HG03039 (cell line): ENCODE data around the gene ERICH6.
A peak's percentile ranks its signal among the peaks of the same experiment; 100 is the strongest.

Experiments used
- ATAC-seq: cut with Tn5 transposase; IDR thresholded peaks from one replicate; pipeline ENCODE4 v1.9.1; 2021; ENCODE audit warnings: mild to moderate bottlenecking, moderate library complexity; ENCODE audit not compliant: unreplicated experiment

The ERICH6 gene

DNA sequence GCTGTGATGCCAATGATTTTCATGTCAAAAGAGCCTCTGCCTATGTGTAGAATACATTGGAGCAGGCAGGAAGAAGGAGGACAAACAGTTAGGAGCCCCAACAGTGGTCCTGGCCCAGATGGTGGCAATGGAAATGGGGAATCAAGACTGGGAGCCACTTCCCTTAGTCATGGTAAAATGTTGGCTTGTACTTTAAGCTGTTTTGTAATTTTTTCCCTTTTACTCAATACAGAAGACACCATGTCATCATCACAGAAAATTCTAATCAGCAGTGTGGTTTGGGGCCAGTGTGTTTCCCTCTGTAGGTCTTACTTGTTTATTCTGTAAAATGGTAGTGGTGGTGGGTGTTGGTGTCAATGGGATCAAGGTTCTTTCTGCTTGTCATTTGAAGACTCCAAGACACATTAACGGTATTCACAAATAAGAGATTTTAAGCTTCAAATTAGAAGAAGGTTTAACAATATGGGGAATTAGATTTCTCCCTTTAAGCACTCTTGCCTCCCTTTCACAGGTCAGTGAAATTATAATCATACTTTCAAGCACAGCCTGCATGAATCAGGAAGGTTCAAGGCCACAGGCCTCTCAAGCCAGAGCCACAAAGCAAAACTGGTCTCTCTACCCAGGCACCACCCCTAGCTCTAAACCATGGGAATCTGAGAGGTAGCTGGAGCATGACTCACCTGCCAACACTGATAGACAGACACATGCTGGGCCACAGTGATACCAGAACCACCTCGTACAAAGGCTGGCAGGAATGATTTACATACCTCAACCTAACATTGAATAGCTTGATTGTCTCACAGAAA is 34.4 kb upstream of the ERICH6 start:
- peak; percentile 47 for ATAC-seq

DNA sequence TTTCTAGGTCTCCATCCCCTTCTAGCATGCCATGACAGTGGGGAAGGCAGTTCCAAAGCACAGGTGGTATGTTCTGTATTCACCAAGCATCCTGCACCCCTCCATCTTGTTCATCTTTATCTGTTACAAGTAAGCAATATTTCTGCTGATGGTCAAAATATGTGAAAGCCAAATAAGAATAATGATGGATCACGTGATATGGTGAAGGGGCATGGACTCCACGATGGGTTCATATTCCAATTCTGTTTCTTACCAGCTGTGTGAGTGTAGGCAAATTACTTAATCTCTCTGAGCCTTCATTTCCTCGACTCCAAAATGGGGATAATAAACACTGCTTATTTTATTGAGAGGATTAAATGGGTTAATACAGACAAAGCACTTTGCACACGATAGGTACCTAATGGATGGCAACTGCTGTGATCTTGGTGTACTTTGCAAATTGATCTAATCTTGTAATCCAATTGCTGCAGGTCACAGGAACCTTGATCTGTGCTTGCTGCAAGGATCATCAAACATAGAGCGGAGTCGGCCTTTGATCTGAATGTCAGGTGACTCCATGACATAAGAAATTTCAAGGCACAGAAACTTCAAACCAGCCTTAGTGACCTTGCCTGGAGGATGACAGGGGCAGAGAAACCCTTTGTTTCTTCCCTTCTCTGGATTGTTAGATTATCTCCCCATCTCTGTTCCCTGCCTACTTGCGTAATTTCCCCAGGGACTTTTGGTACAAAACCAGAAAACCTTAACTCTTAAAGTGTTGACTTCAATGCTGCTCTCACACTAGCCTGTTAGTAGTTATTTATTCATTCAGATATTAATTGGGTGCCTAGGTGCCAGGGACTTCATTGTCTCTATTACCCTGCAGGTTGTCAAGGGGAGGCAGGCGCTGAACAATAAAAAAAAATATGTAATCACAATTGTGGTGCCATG is 33.4 kb upstream of the ERICH6 start:
- ATAC-seq: no peak

DNA sequence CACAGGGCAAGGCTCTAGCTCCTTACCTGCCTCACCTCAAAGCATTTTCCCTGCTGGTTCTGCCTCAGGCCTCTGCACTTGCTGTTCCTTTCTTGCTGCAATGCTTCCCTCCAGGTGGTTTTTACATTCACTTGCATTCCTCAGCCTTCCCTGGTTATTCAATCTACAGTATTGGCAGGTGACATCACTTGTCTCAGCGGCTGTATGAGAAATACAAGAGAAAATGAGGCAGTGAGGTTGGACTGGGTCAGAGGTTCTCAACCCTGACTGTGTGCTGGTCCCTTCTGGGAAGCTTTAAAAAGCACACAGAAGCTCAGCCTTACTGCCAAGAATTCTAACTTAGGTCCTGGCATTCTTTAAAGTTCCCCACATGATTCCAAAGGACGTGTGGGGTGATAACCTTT is 32.6 kb upstream of the ERICH6 start:
- ATAC-seq: no peak

DNA sequence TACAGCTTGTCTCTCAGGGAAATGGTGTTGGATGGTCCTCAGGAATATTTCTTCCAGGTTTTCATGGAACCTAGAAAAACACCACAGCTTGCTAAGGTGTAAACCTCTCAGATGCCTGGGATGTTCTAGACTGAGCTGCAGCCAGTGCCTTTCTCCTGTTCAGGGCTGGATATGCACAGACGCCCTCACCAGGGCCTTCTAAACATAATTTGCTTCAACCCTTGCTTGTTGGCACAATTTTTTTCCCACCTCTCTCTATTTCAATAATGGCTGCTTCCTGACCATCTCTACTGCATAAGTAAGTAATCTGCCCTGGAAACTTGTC is 31.0 kb upstream of the ERICH6 start:
- ATAC-seq: no peak

DNA sequence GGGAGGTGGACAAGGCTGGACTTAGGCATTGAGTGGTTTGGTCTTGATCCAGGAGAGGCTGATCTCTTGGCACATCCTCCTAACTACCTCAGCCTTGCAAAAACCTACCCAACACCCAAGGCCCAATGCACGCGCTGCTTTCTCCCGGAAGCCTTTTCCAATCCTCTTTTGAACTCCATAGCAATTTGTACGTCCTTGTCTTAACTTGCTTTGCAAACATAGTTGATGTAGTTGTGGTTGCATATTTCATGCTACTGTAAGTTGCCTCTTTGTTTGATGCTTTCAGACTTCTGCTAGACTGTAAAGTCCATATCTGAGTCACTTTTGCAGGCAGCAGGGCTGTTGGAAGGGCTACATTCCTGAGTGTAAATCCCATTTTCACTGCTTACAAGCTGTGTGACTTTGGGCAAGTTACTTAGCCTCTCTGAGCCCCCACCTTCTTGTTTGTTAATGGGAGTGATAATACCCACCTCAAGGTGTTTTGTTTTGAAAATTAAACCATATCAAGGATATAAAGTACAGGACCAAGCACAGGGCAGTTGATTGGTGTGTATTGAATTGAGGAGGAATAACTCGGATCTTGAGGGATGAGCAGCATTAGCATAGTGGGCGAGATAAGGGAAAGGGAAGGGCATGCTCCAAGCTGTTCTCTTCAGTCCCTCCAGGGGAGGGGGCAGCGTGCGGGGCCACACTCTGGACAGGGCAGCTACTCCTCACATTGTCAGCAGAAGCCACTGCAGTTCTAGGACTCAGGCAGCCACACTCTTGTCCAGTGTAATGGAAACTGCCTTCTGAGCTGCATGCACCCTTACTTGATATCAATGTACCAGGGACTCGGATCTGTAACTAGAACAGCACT is 30.4 kb upstream of the ERICH6 start:
- no peak for ATAC-seq

DNA sequence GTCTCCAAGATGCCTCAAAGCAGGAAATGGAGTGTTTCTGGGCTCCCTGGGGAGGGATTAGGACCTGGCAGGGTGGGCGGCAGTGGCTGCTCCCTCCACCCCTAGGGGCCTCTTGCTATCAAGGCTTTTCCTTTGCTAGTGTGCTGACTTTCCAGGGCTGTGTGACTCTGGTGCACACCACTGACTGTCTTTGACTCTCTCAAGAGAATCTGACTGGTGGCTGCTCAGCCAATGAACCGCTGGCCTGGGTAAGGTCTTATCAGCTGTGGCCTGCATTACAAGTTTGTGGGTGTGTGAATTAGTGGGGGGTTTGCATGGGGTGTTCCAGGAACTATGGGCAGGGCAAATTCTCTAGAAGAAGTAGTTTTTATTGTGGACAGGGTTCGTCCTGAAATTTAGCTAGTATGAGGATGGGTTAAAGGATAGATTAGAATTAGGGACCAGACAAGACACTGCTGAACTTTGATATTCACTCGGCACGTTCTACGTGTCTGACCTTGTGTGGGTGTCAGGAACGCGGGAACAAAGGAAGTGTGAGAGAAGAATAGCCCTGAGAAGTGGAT is 29.7 kb upstream of the ERICH6 start:
- no peak for ATAC-seq

DNA sequence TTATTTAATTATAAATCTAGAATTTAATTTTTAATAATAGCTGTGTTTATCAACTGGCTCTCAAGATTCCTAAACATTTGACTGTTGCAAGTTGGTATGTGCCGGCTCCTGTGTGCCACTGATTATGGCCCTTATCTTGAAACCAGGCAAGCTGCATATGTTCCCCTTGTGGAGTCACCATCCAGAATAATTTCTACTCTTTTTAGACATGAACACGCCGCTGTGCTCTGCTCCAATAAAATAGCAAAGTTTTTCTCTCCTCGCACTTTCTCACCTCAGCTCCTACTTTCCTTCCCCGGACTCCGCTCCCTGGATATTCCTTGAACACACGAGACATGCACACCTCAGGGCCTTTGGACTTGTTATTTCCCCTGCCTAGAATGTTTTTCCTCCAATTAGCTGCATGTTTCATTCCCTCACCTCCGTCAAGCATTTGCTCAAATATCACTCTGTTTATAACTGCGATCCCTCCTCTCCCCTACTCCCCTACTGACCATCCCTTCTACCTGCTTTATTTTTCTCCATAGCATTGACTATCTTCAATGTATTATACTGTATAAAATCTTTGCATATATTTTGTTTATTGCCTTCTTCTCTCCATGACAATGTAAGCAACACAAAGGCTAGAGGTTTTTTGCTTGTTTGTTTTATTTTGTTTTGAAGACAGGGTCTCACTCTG is 26.1 kb upstream of the ERICH6 start:
- no peak for ATAC-seq

DNA sequence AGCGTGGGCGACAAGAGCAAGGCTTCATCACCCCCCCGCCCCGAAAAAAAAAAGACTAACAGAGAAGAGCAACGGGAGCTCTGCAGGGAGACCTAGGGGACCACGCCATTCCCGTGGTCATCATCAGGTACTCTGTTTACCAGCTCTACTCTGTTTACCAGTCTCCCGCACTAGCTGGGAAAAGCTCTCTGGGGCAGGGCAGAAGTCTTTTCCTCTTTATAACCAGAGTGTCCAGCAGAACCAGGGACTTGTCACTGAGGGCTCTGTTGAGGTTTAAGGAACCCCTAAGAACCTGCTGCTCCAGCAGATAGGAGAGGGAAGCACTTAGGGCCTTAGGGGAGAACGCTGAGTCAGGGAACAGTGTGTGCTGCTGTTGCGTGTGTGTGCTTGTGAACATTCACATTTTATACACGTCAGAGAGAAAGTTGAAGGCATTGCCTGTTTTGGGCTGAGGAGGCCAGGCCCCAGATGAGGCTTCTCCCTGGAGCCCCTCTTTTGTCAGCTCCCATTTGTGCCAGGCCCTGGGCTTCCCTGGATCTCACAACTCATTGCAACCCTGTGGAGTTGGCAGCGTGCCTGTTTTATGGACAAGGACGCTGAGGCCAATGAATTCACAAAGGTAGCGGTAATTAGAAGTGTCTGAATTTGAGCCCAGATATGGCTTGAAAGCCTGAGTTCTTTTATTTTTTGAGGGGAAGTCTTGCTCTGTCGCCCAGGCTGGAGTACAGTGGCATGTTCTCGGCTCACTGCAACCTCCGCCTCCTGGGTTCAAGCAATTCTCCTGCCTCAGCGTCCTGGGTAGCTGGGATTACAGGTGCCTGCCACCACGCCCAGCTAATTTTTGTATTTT is 24.2 kb upstream of the ERICH6 start:
- ATAC-seq: no peak

DNA sequence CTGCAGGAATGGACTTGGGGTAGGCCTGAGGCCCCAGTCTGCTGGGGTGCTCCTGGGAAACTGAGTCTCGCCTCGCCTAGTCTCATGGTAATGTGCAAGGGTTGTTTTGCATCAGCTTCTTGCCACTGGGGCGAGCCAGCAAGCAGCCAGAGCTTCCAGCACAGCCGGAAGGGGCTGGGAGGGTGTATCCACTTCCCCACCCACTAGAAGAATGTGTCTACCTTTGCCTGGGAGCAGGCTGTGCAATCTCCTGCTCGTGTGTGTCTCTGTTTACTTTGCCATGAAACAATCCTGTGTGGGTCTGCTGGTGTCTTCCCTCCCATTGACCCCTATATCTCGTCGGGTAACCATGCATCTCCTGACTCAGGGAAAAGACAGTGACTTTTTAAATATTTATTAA is 21.8 kb upstream of the ERICH6 start:
- no peak for ATAC-seq

DNA sequence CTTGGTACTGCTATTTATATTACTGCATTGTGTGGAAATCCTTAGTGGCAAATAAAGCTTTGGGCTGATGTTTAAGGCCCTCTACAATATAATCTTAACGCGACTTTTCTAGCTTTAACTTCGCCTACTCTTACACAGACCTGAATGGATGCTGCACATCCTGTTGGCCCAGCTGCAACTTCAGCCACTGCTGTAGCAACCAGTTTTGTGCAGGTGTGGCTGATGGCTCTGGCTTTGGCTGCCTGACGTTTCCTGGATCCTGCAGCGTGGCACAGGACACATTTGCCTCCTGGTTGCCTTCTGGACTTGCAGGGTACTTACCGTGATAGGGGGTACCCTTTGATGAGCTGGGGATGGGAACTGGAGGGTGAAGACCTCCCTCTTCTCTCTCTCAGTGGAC is 20.2 kb upstream of the ERICH6 start:
- ATAC-seq: no peak

DNA sequence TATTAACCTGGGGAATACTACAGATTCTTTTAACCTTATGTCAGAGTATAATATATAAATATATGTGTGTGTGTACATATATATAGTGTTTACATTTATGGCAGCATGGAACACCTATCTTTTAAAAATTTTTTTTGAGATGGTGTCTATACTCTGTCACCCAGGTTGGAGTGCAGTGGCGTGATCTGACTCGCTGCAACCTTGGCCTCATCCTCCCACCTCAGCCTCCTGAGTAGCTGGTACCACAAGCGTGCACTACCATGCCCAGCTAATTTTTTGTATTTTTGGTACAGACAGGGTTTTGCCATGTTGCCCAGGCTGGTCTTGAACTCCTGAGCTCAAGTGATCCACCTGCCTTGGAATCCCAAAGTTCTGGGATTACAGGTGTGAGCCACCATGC is 18.5 kb upstream of the ERICH6 start:
- no peak for ATAC-seq

DNA sequence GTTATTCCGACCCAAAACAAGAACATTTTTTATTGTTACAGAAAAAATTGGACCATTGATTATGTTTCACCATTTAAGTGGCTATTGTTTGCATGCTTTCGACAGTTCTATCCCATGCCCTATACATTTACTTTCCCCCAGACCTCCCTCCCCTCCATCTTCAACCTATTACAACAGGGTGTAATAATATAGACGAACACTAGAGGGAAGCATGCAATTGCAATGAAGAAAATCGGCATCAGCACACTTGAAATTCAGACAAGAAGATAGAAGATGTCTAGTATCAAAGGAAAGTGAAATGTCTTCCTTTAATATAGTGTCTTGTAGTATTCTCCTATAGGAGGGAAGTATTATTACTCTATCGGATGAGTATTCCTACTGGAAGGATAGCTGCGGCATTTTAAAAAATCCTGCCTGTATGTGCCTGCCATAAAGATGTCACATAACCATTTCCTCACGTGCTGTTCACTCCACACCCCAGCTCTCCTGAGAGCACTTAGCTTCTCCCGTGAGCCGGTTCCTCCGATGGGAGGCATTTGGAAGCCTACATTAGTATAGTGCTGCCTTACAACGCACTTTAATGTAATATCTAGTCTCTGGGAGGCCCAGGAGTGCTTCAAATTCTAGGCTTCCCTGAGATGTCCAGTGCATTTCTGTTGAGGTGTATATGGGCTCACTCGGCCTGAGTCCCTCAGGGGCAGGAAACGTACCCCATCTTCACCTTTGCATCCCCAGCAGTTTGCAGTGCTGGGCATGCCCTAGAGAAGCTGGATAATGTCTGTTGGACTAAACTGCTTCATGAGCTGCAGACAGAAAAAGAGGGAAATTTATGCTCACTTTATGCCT is 17.8 kb upstream of the ERICH6 start:
- peak; percentile 72 for ATAC-seq

DNA sequence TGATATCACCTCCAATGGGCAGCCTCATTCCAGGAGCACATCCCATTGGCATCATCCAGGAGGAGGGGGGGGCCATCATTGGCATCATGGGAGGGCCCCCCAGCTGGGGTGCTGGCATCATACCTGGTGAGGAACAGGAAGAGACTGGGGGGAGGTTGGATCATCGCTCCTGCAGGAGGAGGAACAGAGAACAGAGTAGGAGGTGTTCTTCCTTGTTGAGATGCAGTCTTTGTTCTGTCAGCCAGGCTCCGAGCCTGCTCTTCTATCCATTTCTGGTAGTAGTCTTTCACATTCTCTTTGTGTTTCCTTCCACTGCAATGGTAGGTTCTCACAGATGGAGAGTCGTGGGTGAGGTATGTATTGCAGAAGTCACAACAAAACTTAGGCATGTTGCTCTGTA is 16.7 kb upstream of the ERICH6 start:
- no peak for ATAC-seq

DNA sequence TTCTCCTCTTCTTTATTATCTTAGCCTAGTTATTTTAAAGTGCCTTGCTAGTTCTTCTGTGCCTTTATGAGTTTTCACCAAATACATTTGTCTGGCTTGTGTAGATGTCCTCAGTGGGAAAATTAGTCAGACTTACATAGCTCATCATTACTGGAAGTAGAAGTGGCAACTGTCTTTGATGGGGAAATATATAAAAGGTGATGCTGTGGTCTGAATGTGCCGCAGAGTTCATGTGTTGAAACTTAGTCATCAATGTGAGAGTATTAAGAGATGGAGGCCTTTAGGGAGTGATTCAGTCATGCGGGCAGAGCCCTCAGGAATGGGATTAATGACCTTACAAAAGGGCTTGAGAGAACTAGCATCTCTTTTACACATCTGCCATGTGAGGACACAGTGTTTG is 6.4 kb upstream of the ERICH6 start:
- ATAC-seq: no peak

DNA sequence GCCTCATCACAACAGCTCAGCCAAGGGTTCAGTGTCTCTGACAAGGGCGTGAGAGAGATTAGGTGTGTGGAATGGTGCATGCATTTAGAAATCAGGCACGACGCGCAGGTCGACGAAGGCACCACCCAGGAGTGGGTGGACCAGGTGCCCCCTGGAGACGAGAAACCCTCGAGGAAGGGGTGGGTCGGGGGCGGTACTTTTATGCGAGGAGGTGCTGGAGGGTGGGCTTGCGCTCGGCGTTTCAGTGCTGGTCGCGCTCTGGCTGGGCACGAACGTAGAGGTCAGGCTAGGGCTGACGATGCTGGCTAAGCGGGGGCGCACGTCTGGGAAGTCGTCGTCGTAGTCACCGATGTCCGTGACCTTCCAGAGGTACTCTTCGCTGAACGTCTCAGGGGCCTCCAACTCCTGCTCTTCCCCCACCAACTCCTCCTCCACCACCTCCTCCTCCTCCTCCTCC is 393 bp downstream of the ERICH6 start:
- peak; percentile 26 for ATAC-seq

DNA sequence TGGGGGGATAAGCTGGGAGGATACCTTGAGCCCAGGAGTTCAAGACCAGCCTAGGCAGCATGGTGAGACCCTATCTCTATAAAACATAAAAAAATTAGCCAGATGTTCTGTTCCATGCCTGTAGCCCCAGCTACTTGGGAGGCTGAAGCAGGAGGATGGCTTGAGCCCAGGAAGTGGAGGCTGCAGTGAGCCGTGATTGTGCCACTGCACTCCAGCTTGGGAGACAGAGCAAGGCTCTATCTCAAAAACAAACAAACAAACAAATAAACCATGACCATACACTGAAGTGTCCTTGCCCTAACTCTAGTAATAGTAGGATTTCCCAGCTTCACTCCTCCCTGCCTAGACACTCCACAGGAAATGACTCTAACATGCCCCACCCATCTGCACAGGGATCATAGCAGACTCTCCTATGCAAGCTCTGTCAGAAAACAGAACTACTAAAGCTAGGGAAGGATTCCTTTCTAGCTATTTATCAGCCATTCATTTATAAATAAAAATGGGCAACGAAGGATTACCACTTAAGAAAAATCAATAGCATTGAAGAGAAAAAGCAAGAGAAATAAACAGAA is 4.6 kb downstream of the ERICH6 start:
- ATAC-seq: no peak

DNA sequence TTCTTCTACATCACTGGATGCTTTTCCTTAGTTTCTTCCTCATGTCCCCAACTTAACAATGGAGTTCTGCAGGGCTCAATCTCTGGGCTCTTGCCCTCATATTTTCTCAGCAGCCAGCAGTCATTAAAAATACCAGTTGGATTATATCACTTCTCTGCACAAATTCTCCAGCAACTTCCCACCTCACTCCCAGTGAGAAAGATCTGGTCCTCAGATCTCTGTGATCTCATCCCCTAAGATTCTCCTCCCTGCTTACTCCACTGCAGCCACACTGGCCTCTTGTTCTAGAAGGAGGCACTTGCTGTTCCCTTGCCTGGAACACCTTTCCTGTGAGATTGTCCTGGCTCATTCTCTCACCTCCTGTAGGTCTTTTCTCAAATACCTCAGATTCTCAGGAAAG is 6.1 kb downstream of the ERICH6 start:
- no peak for ATAC-seq

DNA sequence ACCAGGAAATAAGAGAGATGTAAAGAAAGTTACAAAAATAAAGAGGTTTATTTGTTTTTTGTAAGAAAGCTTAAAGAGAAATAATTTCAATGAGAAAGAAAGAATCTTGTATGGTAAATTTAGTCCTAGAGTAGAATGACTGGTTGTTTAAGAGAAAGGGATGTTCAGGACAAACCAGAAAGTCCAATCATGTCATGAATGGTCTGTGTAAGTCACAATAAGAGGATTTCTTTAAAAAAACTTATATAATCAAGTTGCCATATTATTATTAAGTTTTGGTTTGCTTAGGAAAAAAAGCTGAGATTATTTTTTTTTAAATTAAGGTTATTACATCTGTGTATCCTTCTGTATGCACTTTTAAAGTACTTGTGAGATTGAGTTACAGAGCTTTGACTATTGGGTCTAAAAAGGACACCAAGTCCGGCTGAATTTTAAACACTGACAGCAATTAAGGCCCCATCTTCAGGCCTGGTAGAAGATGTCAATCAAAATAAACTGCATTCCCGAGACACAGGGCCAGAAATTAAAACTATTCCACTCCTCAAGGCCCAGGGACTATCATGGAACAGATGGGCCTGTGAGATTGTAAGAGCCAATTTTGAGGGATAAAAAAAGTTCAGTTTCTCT is 12.2 kb downstream of the ERICH6 start:
- ATAC-seq: no peak
